HepG2 (cell line): ENCODE data around the gene NID1. TPM values are rescaled to one million over a fixed set of nuclear protein-coding genes. Genes with fewer than 3 reads are reported as not detected.

Experiments
- ATAC-seq: fragments of 200-7000 bp; cut with Tn5 transposase; 3 replicates; pipeline ENCODE4 v1.9.1; 2020; ENCODE audit warnings: mild to moderate bottlenecking, moderate library complexity
- BruUV-seq: library from RNA; stranded (reverse); fragments of 400-500 nt; replicated peaks from 2 replicates; lab custom pipeline; 2021; lab: Mats Ljungman, UMichigan
- CTCF ChIA-PET: fragments of 300-600 bp; formaldehyde crosslinking; extraction: SDS; loops from one replicate; lab custom pipeline; 2021; ENCODE audit warnings: low total read pairs, inconsistent platforms, low intra/inter-chr PET ratio; lab: Yijun Ruan, JAX
- POLR2A ChIA-PET: fragments of 350-600 bp; sonication (Branson Sonifier 250); formaldehyde crosslinking; loops from one replicate; lab custom pipeline; 2020; ENCODE audit warnings: antibody characterized with exemption, inconsistent platforms; lab: Yijun Ruan, JAX
- DNase-seq: peaks from one replicate; pipeline ENCODE4 v3.0.0-alpha.2; 2015; ENCODE audit warnings: low spot score
- FAIRE-seq: peaks from 3 replicates; lab custom pipeline; 2011; peaks lifted over from hg19 to GRCh38; lab: Jason Lieb, UNC
- H2AFZ ChIP-seq: one replicate; pipeline ENCODE4 v1.6.1; 2011; ENCODE audit warnings: low read length, inconsistent platforms
- H3K27ac ChIP-seq: fragments of 300-600 bp; 3 replicates; pipeline ENCODE4 v1.8.0; 2011; ENCODE audit warnings: mixed run types, mild to moderate bottlenecking, mixed read lengths, low read length, inconsistent platforms; ENCODE audit not compliant: insufficient read depth; ENCODE audit errors: extremely low read length
- H3K27me3 ChIP-seq, 2 experiments: fragments of 200-600 bp in 1 of 2; 2 replicates in 1 of 2; 3 replicates in 1 of 2; pipeline versions ENCODE4 v1.6.0 to v1.8.0; 2011; ENCODE audit warnings: low read length in 2 of 2, mild to moderate bottlenecking in 2 of 2, moderate library complexity in 2 of 2, inconsistent platforms in 1 of 2; ENCODE audit not compliant: insufficient read depth in 2 of 2, control insufficient read depth in 1 of 2
- H3K36me3 ChIP-seq, 2 experiments: fragments of 200-600 bp in 1 of 2; replicated peaks in 1 of 2; 2 replicates in 1 of 2; 3 replicates in 1 of 2; pipeline versions ENCODE4 v1.5.1 to v1.8.0; 2011; ENCODE audit warnings: low read length in 2 of 2, inconsistent platforms in 1 of 2; ENCODE audit not compliant: insufficient read depth in 2 of 2, control insufficient read depth in 1 of 2
- H3K4me1 ChIP-seq: 2 replicates; pipeline ENCODE4 v1.5.1; 2012; ENCODE audit warnings: low read length, inconsistent platforms; ENCODE audit not compliant: insufficient read depth
- H3K4me2 ChIP-seq: 2 replicates; pipeline ENCODE4 v1.6.0; 2011; ENCODE audit warnings: low read depth, low read length, inconsistent platforms
- H3K4me3 ChIP-seq, 3 experiments: fragments of 200-600 bp in 1 of 3; sonication (generic), shearing (Covaris generic) in 1 of 3; replicated peaks in 1 of 3; 2 replicates each; pipeline ENCODE4 v1.5.1; 2011 to 2016; ENCODE audit warnings: low read length in 3 of 3, inconsistent platforms in 2 of 3, low read depth in 2 of 3, mild to moderate bottlenecking in 2 of 3, control low read depth in 1 of 3, mixed read lengths in 1 of 3; ENCODE audit not compliant: insufficient read depth in 1 of 3
- H3K79me2 ChIP-seq: one replicate; pipeline ENCODE4 v1.6.1; 2011; ENCODE audit warnings: low read length, inconsistent platforms; ENCODE audit not compliant: insufficient read depth
- H3K9ac ChIP-seq: 2 replicates; pipeline ENCODE4 v1.6.0; 2011; ENCODE audit warnings: mild to moderate bottlenecking, low read depth, low read length, inconsistent platforms; ENCODE audit not compliant: insufficient read depth
- H3K9me3 ChIP-seq: 2 replicates; pipeline ENCODE4 v1.5.1; 2012; ENCODE audit warnings: mild to moderate bottlenecking, low read length
- H4K20me1 ChIP-seq: 2 replicates; pipeline ENCODE4 v1.6.0; 2011; ENCODE audit warnings: inconsistent platforms, mild to moderate bottlenecking, low read length, moderate library complexity; ENCODE audit not compliant: insufficient read depth
- AHR ChIP-seq: IDR thresholded peaks from 2 replicates; pipeline ENCODE4 v1.6.1; 2018; ENCODE audit warnings: missing genetic modification reagents, missing compliant biosample characterization
- CEBPB ChIP-seq: IDR thresholded peaks from 2 replicates; pipeline ENCODE4 v1.6.1; 2011; ENCODE audit warnings: low read depth, low read length, improper control_type of control experiment, borderline replicate concordance
- FLYWCH1 ChIP-seq: sonication (generic); formaldehyde crosslinking; IDR thresholded peaks from 2 replicates; pipeline ENCODE4 v1.8.1; 2023; ENCODE audit warnings: mild to moderate bottlenecking, missing genetic modification reagents
- RARA ChIP-seq: IDR thresholded peaks from 2 replicates; pipeline ENCODE4 v1.6.1; 2016; ENCODE audit warnings: missing genetic modification reagents, missing compliant biosample characterization
- RBAK ChIP-seq: sonication (generic); formaldehyde crosslinking; IDR thresholded peaks from 2 replicates; pipeline ENCODE4 v1.5.1; 2020; ENCODE audit warnings: mild to moderate bottlenecking, missing genetic modification reagents
- TBX2 ChIP-seq: sonication (generic); formaldehyde crosslinking; IDR thresholded peaks from 2 replicates; pipeline ENCODE4 v1.5.0; 2020; ENCODE audit warnings: missing genetic modification reagents, mild to moderate bottlenecking, borderline replicate concordance
- TP53 ChIP-seq: sonication (generic); formaldehyde crosslinking; conservative IDR thresholded peaks from 2 replicates; pipeline ENCODE4 v1.4.0; 2020; ENCODE audit warnings: missing genetic modification reagents
- YEATS4 ChIP-seq: sonication (generic); formaldehyde crosslinking; IDR thresholded peaks from 2 replicates; pipeline ENCODE4 v1.4.0; 2020; ENCODE audit warnings: missing genetic modification reagents, borderline replicate concordance
- ZFP82 ChIP-seq: sonication (generic); formaldehyde crosslinking; IDR thresholded peaks from 2 replicates; pipeline ENCODE4 v1.5.1; 2020; ENCODE audit warnings: mild to moderate bottlenecking, missing genetic modification reagents, borderline replicate concordance
- ZFYVE20 ChIP-seq: sonication (generic); formaldehyde crosslinking; IDR thresholded peaks from 2 replicates; pipeline ENCODE4 v1.8.0; 2023; ENCODE audit warnings: low read depth, mild to moderate bottlenecking, moderate library complexity, missing genetic modification reagents, borderline replicate concordance
- ZNF83 ChIP-seq: sonication (generic); formaldehyde crosslinking; IDR thresholded peaks from 2 replicates; pipeline ENCODE4 v1.4.0; 2020; ENCODE audit warnings: missing genetic modification reagents, mild to moderate bottlenecking, borderline replicate concordance
- ZNF891 ChIP-seq: sonication (generic); formaldehyde crosslinking; IDR thresholded peaks from 2 replicates; pipeline ENCODE4 v1.5.0; 2020; ENCODE audit warnings: mild to moderate bottlenecking, missing genetic modification reagents
- WGBS: methylation state at CpG from one replicate; pipeline ENCODE4 v1.1.6; 2017; ENCODE audit warnings: low lambda C conversion rate; 5-methylcytosine and 5-hydroxymethylcytosine counted together
- in situ Hi-C: cut with HindIII; loops from 2 replicates; pipeline ENCODE4 v1.10.0; 2017; ENCODE audit warnings: low pct_unique_long_range_greater_than_20kb; ENCODE audit not compliant: extremely low pct_ligation_motif_present
- intact Hi-C: fragments of 100-400 bp; cut with micrococcal nuclease; formaldehyde crosslinking; loops from one replicate; pipeline ENCODE4 v1.10.0; 2022; ENCODE audit not compliant: unreplicated experiment
- polyA plus RNA-seq, 8 experiments: library from polyadenylated mRNA; depleted of rRNA in 3 of 8; stranded (reverse) in 7 of 8; unstranded in 1 of 8; fragments of >200 nt; fragmentation: Illumina TruSeq in 4 of 8; extraction: Trizol in 4 of 8; gene quantifications; 2 replicates each; pipeline versions ENCODE4 v1.2.1 to v1.2.3, GENCODE V29; 2011 to 2016; ENCODE audit warnings: low read depth in 4 of 8, missing spikeins in 1 of 8, mixed read lengths in 1 of 8; ENCODE audit not compliant: insufficient read depth in 1 of 8
- total RNA-seq, 5 experiments: library from RNA; depleted of rRNA; stranded (reverse); fragments of >200 nt; fragmentation: Illumina TruSeq; extraction: Trizol; gene quantifications; 2 replicates each; pipeline ENCODE4 v1.2.3, GENCODE V29; 2016; ENCODE audit warnings: low read depth in 1 of 5

Gene NID1
- total and polyA plus RNA-seq, 2 of the 13 experiments (the other 11 are each of a cell fraction or from before 2014, with no cell fraction given): 50.2 to 56.1 TPM

GRCh38 chr1:236038034-236038433 is 26.9 kb downstream of the NID1 start:
- 94% methylated on average over 15 of the region's 15 CpGs for WGBS
- H3K9ac ChIP-seq: no peak overlapping the region
- H3K4me2 ChIP-seq: no peak overlapping the region
- intact Hi-C loops: no loop called here
- ChIA-PET POLR2A (no interaction called here), CTCF (no interaction called here)
- H3K4me3 ChIP-seq: no peak overlapping the region
- H3K79me2 ChIP-seq: no peaks in the 10 kb centered on the region
- H3K27ac ChIP-seq: no peak overlapping the region
- in situ Hi-C loops: no loop called here
- peaks cover 20% of the 10 kb centered on the region for H3K4me1 ChIP-seq
- DNase-seq (no peak), FAIRE-seq (no peak), ATAC-seq (no peak)
- H3K9me3 ChIP-seq: no peaks in the 10 kb centered on the region
- BruUV-seq: no TSS peak
- no peaks in the 10 kb centered on the region for H4K20me1 ChIP-seq
- TF ChIP-seq ZNF891 (CRISPR knock-in tag): no peak
- no peak for TF ChIP-seq ZNF83 (CRISPR knock-in tag)
- TF ChIP-seq AHR (CRISPR knock-in tag): no peak
- no peak for TF ChIP-seq RBAK (CRISPR knock-in tag)
- TF ChIP-seq YEATS4: no peak
- TF ChIP-seq ZFYVE20 (CRISPR knock-in tag): no peak
- TF ChIP-seq FLYWCH1 (CRISPR knock-in tag): no peak
- no peak for TF ChIP-seq ZFP82 (CRISPR knock-in tag)
- TF ChIP-seq RARA (CRISPR knock-in tag): no peak
- no peak for TF ChIP-seq CEBPB
- no peak for TF ChIP-seq TBX2 (CRISPR knock-in tag)
- TF ChIP-seq TP53 (CRISPR knock-in tag): no peak
- no peak overlapping the region for H2AFZ ChIP-seq
- peaks cover 16 to 49% of the 10 kb centered on the region in 2 experiments for H3K36me3 ChIP-seq
- H3K27me3 ChIP-seq: no peaks in the 10 kb centered on the region; a peak in 1 of 5 replicates
